Lower leg skin (tissue), 4 donors: ENCODE measurements around the gene SIGLEC14. TPM values are rescaled to one million over a fixed set of nuclear protein-coding genes. Genes with fewer than 3 reads are reported as not detected.

Source experiments
- DNase-seq, 2 donors: peaks; one replicate each; pipeline ENCODE4 v3.0.0-alpha.2; 2019; ENCODE audit warnings: low spot score in 2 of 2
- H3K4me3 ChIP-seq: fragments of 200-600 bp; sonication (generic); 2 replicates; pipeline ENCODE4 v1.5.1; 2017; ENCODE audit warnings: mild to moderate bottlenecking, low read depth; ENCODE audit not compliant: poor library complexity, severe bottlenecking
- CTCF ChIP-seq, 3 donors: fragments of 450-650 bp; IDR thresholded peaks; one replicate each; pipeline ENCODE4 v1.5.1; 2016; ENCODE audit warnings: antibody characterized with exemption in 3 of 3, mild to moderate bottlenecking in 3 of 3, moderate library complexity in 2 of 3
- POLR2A ChIP-seq, 2 donors: fragments of 450-650 bp; IDR thresholded peaks; one replicate each; pipeline ENCODE4 v1.6.1; 2016 to 2017; ENCODE audit warnings: antibody characterized with exemption in 2 of 2, mild to moderate bottlenecking in 1 of 2, moderate library complexity in 1 of 2
- WGBS, 2 donors: methylation state at CpG; one replicate each; pipeline ENCODE4 v1.1.5; 2018; 5-methylcytosine and 5-hydroxymethylcytosine counted together
- intact Hi-C: fragments of 100-400 bp; cut with DNase I; formaldehyde crosslinking; loops from one replicate; pipeline ENCODE4 v1.15.0; 2023; ENCODE audit warnings: low total_unique reads
- total RNA-seq, 4 donors: library from RNA; depleted of rRNA; stranded (reverse); fragments of >200 nt; gene quantifications; one replicate each; pipeline ENCODE4 v1.1.0, GENCODE V29; 2016

SIGLEC14 gene
- total RNA-seq, 4 donors from 2014 or later = 0.84 to 1.0 TPM; not detected in 2

GRCh38 chr19:51692468-51692867 lies 45.8 kb upstream of the SIGLEC14 start:
- no peak overlapping the region for H3K4me3 ChIP-seq
- peak in 1 of 2 donors; percentile 79 for DNase-seq

DNA sequence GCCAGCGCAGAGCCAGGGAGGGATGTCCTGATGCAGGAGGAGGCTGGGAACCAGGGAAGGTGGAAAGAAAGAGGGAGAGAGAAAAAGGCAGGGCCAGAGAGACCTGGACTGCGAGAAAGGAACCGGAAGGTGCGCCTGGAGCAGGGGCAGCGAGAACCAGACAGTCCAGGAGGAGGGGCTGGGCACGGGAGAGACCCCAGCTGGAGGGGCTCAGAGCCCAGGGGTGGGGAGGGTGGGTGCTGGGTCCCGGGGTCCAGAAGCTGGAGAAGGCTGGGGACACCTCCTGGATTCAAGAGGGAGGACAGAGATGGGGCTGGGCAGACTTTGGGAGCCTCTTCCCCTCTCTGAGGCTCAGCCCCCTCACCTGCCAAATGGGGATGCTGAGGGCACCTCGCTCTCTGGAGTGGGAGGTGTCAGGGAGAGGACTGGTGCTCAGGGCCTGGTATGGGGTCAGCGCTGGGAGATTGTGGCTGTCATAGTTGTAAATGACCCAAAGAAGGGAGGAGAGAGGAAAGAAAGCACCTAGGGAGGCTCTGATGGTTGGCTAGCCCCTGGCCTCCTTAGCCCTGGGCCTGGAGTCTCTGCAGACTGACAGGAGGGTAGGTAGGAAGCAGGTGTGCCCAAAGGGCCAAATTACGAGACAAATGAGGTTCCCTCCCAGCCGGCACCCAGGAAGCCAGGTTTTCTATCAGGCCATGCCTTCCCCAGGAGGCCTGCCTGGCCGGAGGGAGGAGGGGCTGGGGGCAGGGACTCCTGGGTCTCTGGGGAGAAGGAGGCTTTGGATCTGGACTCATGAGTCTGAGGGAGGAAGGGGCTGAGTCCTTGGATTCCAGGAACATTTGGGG lies 45.2 kb upstream of the SIGLEC14 start:
- DNase-seq = peak in 1 of 2 donors; percentile 84
- H3K4me3 ChIP-seq = no peak overlapping the region
- intact Hi-C loops = loop anchor here (2.0 kb wide), 1 partner anchor 27 kb away; no protein-coding TSS in a partner anchor
- no peak for TF ChIP-seq CTCF (IDR thresholded peaks at IDR 0.05)
- no peak for TF ChIP-seq POLR2A (IDR thresholded peaks at IDR 0.05)
- 22 to 26% methylated on average over 12 of the region's 12 CpGs for WGBS, 2 donors

More at GRCh38 chr19:51692468-51692867, 45.8 kb upstream of the SIGLEC14 start:
- WGBS, 2 donors = 75 to 80% methylated on average over 16 to 18 of the region's 18 CpGs
- TF ChIP-seq CTCF (IDR thresholded peaks at IDR 0.05) = no peak
- TF ChIP-seq POLR2A (IDR thresholded peaks at IDR 0.05) = no peak
- intact Hi-C loops = no loop called here

DNA sequence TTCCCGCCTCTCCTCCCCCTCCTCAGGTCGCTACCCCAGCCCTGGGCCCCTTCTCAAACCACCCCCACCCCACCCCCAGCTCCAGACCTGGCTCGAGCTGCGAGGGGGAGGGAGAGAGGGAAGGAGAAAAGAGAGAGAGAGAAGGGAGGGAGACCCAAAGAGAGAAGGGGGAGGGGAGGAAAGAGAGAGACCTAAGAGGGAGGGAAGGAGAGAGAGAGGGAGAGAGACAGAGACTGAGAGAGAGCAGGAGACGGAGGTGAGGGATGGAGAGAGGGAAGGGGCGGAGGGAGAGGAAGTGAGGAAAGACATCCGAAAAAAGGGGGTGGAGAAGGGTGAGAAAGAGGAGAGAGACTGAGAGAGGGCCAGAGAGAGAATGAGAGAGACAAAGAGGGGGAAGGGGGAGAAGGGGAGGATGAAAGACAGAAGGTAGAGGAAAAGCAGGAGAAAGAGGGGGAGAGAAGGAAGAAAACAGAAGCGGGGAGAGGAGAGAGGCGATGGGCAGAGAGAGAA lies 44.5 kb upstream of the SIGLEC14 start:
- WGBS, 2 donors = 4 to 8% methylated on average over 9 of the region's 9 CpGs
- no peak overlapping the region for H3K4me3 ChIP-seq
- DNase-seq = no peak
- TF ChIP-seq CTCF (IDR thresholded peaks at IDR 0.05) (no peak), POLR2A (IDR thresholded peaks at IDR 0.05) (no peak)
- intact Hi-C loops = loop anchor here (2.0 kb wide), 1 partner anchor 28 kb away; no protein-coding TSS in a partner anchor

DNA sequence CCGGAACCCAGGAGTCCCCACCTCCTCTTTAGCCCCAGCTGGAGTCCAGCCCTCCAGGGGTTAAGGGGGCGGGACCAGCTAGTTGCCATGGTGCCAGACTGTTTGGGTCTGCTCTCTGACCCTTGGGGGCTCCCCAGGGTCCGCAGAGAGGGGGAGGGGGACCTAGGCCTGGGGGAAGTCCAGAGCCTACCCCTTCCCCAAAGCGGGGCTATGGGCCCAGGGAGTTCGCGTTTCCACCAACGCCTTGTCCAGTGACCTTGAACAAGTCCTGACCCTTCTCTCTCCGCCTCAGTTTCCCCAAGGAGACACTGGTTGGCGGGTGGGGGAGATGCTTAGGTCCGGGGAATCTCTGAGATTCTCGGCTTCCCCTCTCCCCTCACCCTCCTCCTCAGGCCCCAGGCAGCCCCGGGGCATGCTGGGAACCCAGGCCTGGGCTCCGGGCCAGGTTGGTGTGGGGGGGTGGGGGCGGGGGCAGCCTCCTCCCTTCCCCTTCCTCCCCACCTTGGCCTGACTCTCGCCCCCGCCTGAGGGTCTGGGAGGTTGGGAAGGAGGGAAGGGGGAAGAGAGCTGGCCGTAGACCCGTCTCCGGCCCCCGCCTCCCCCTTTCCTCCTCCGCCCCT lies 43.9 kb upstream of the SIGLEC14 start:
- intact Hi-C loops = loop anchor here (2.0 kb wide), 1 partner anchor 28 kb away; no protein-coding TSS in a partner anchor

More for the DNA sequence above, 43.9 kb upstream of the SIGLEC14 start:
- TF ChIP-seq CTCF (IDR thresholded peaks at IDR 0.05) (no peak), POLR2A (IDR thresholded peaks at IDR 0.05) (no peak)
- 1% methylated on average over 16 to 20 of the region's 21 CpGs for WGBS, 2 donors
- H3K4me3 ChIP-seq = peak overlapping the region; percentile 63
- DNase-seq = peak; percentile 51 to 91
